Measurements from ENCODE around the gene PANX2.

Gene PANX2

DNA sequence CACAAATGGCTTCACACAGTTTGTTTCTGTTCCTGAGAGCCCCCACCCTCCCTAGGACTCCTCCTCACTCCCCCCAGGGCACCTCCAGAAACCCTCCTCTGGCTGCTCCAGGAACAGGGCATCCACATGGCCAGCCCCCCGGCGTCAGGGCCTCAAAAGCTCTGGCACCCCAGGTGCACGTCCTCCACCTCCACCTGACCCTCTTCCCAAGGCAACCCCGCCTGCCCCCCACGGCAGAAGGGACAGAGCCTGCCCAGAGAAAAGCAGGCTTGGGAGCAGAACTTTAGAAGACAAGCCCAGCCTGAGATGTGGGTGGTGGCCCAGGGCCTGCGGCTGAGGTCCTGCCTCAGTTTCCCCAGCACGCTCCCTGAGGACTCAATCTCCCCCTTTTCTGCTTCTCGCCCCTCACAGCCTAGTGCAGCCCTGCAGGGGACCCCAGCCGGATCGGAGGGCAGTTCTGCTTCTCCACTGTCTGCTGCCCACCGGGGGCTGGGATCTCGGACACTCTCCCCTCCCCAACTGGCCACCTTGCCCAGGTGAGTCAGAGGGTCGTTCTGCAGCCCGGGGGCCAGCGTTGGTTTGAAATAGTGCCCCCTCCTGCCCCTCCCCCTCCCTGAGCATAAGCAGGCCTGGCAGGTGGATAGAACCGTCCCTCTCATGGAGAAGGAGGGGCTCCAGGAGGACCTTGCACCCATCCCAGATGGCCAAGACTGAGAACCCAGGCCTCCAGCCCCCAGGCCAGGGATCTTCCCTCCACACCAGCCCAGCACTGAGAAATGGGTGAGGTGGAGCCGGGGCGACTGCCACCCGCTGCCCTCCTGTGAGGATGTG, 12.8 kb downstream of the PANX2 start:
- DNase-seq, result no peak
- Histone ChIP-seq H3K27ac (no peak overlapping the region), H3K36me3 (peaks cover 2% of the 10 kb centered on the region; the same call in 1 of the 2 replicates), H3K27me3 (ENCODE audit: insufficient read depth, low read depth, severe bottlenecking) (no peaks in the 10 kb centered on the region), H3K4me3 (ENCODE audit: low read depth, low read length) (no peak overlapping the region), H3K9me3 (ENCODE audit: severe bottlenecking) (no peaks in the 10 kb centered on the region)
- TF ChIP-seq, protein P1, sequence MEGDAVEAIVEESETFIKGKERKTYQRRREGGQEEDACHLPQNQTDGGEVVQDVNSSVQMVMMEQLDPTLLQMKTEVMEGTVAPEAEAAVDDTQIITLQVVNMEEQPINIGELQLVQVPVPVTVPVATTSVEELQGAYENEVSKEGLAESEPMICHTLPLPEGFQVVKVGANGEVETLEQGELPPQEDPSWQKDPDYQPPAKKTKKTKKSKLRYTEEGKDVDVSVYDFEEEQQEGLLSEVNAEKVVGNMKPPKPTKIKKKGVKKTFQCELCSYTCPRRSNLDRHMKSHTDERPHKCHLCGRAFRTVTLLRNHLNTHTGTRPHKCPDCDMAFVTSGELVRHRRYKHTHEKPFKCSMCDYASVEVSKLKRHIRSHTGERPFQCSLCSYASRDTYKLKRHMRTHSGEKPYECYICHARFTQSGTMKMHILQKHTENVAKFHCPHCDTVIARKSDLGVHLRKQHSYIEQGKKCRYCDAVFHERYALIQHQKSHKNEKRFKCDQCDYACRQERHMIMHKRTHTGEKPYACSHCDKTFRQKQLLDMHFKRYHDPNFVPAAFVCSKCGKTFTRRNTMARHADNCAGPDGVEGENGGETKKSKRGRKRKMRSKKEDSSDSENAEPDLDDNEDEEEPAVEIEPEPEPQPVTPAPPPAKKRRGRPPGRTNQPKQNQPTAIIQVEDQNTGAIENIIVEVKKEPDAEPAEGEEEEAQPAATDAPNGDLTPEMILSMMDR (IDR thresholded peaks at IDR 0.05; ENCODE audit: low read depth, low read length), result no peak

DNA sequence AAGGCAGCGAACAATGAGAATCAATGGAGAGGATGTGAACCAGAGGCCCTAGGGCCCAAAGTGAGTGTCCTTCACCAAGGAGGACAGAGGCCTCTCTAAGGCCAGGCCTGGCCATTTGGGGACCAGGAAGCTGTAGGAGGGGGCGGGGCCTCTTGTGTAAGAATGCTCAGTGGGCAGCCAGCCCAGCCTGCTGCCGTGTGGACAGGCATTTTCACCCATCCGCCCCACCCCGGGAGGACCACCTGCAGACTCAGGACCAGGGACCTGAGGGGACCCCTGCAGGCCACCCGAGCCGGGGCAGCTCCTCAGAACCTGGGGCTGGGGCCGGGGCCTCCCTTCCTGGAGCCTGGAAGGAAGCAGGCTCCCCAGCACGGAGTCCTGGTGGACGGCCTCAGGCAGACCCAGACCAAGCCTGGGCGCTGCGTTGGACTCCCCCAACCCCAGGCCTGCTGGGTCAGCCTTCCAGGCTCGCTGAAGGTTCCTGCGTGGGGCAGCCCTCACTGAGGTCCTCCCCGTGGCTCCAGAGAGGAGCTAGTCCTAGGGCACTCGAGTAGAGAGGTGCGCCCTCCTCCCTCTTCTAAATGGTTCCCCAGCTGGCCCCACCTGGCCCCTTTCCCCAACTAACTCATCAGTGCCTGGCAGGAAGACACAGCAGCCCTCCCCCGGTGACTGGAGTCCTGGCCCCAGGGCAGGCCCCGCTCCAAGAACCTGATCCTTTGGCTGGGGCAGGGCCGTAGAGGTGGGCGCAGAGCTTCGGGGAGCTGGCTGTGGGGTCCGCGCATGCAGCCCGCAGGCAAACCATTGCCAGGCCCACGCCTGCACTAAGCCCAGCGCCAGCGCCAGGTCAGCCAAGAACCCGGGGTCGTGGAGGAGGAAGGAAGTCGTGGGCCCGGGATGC, 13.7 kb downstream of the PANX2 start:
- Histone ChIP-seq H3K27ac (no peak overlapping the region; the same call in 1 of the 2 replicates), H3K36me3 (peaks cover 2% of the 10 kb centered on the region; the same call in 1 of the 2 replicates), H3K27me3 (ENCODE audit: insufficient read depth, low read depth, severe bottlenecking) (no peaks in the 10 kb centered on the region), H3K4me3 (ENCODE audit: low read depth, low read length) (no peak overlapping the region), H3K9me3 (ENCODE audit: severe bottlenecking) (no peaks in the 10 kb centered on the region)
- TF ChIP-seq, protein P1 (IDR thresholded peaks at IDR 0.05; ENCODE audit: low read depth, low read length), result no peak
- peak; percentile 42 for DNase-seq

DNA sequence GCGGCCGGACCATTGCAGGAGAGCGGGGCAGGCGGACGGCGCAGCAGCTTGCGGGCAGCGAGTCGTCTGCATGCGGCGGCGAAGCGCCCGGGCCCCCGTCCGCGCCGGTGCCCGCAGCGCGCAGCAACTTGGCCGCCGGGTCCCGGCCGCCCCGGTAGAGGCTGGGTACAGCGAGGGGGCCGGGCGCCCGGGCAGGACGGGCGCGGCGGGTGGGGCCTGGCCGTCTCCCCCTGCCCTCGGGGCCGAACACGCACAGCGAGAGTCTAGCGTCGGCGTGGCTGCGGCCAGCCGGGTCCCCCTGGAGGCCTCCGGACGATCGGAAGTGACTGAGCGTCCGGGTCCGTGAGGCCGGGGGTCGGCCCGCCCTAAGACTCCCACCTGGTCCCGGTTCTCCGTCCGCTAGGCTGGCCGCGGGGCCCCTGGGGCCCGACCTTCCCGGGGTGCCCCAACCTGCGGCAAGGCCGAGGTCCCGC, 14.4 kb downstream of the PANX2 start:
- Histone ChIP-seq H3K4me3 (ENCODE audit: low read depth, low read length) (no peak overlapping the region), H3K27me3 (ENCODE audit: insufficient read depth, low read depth, severe bottlenecking) (no peaks in the 10 kb centered on the region), H3K36me3 (peaks cover 2% of the 10 kb centered on the region; the same call in 1 of the 2 replicates), H3K27ac (peak overlapping the region; percentile 59), H3K9me3 (ENCODE audit: severe bottlenecking) (no peaks in the 10 kb centered on the region)
- DNase-seq, result no peak
- TF ChIP-seq, protein P1 (IDR thresholded peaks at IDR 0.05; ENCODE audit: low read depth, low read length), result no peak

DNA sequence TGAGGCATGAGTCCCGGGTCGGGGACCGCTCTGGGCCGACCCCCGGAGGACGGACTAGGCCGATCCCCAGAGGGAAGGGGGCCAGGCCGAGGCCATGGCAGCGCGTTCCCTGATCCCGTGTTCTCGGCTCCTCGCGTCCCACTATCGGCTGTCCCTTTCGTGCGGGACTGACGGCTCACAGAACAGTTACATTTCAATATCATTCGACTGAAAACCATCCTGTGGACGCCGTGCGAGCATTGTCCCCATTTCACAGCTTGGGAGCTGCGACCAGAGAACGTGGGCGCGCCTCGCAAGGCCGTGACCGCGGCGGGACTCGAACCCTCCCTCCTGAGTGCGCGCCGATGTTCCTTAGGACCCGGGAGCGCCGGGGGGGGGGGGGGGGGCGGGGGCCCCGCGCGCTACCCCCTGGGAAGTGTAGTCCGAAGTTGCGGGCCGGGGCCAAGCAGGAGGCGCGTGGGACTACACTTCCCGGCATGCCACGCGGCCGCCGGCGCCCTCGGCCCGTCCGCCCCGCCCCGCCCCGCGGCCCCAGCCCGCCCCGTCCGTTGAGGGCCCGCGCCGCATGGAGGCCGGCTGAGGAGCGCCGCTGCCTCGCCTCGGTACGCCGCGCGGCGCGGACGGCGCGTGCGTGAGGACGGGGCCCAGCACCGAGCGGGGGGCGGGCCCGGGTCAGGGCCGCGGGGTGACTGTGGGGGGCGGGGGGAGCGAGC, 15.0 kb downstream of the PANX2 start, which contains the start of gene TRABD:
Gene TRABD (plus strand): TSS at position 539 of the 713 bp plus-strand sequence. CDS start 7,148 bp downstream, outside the sequence.
- no peaks in the 10 kb centered on the region for H3K9me3 ChIP-seq (ENCODE audit: severe bottlenecking)
- no peaks in the 10 kb centered on the region for H3K27me3 ChIP-seq (ENCODE audit: insufficient read depth, low read depth, severe bottlenecking)
- TF ChIP-seq, protein P1 (IDR thresholded peaks at IDR 0.05; ENCODE audit: low read depth, low read length), result no peak
- H3K36me3 ChIP-seq, result 0 out of 2 replicates have a peak, but pooled peaks cover 2% of the 10 kb centered on the region
- peak within 1 kb of the TSS; percentile 69 for H3K4me3 ChIP-seq (ENCODE audit: low read depth, low read length)
- peak; percentile 86 for DNase-seq
- peak within 1 kb of the TSS; percentile 59 for H3K27ac ChIP-seq

DNA sequence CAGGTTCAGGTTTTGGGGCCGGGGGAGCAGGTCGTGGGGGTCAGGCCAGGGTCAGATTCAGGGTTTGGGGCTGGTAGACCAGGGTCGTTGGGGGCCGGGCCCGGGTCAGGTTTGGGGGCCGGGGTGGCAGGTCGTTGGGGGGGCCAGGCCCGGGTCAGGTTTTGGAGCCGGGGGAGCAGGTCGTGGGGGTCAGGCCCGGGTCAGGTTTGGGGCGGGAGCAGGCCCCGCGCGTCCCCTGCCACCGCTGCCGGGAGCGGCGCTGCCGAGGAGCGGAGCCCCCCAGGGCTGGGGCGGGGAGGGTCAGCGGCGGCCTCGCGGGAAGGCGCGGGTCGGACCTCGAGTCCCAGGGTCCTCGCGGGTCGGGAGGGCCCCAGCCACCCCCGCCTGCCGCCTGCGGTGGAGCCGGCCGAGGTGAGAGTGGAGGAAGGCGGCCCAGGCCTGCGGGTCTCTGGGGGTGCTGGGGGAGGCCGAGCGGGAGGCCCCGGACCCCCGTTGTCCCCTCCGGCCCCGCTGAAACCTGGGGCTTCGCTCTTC, 15.7 kb downstream of the PANX2 start:
- peak overlapping the region; percentile 33 for H3K27ac ChIP-seq
- DNase-seq, result no peak
- peak overlapping the region; percentile 69 for H3K4me3 ChIP-seq (ENCODE audit: low read depth, low read length)
- H3K9me3 ChIP-seq (ENCODE audit: severe bottlenecking), result no peaks in the 10 kb centered on the region
- 0 out of 2 replicates have a peak, but pooled peaks cover 2% of the 10 kb centered on the region for H3K36me3 ChIP-seq
- H3K27me3 ChIP-seq (ENCODE audit: insufficient read depth, low read depth, severe bottlenecking), result no peaks in the 10 kb centered on the region
- TF ChIP-seq, protein P1 (IDR thresholded peaks at IDR 0.05; ENCODE audit: low read depth, low read length), result no peak

All from WERI-Rb-1 (cell line).